HepG2 (cell line): ENCODE results near the gene C4orf54.

Source experiments
- CEBPZ ChIP-seq: IDR thresholded peaks from 2 replicates; pipeline ENCODE4 v1.6.1; 2012; ENCODE audit warnings: low read length, improper control_type of control experiment
- CHD2 ChIP-seq: IDR thresholded peaks from 2 replicates; pipeline ENCODE4 v1.6.1; 2011; ENCODE audit warnings: low read depth, low read length, improper control_type of control experiment
- CTCF ChIP-seq: sonication (generic); formaldehyde crosslinking; IDR thresholded peaks from 2 replicates; pipeline ENCODE4 v1.5.0; 2020; ENCODE audit warnings: mild to moderate bottlenecking, missing genetic modification reagents, moderate library complexity
- EP300 ChIP-seq, 3 experiments: sonication (generic) in 1 of 3; formaldehyde crosslinking in 1 of 3; IDR thresholded peaks; 2 replicates each; pipeline versions ENCODE4 v1.5.1 to v1.6.1; 2011 to 2020; ENCODE audit warnings: low read depth in 2 of 3, low read length in 2 of 3, borderline replicate concordance in 1 of 3, improper control_type of control experiment in 1 of 3, mild to moderate bottlenecking in 1 of 3, missing genetic modification reagents in 1 of 3, moderate library complexity in 1 of 3
- GZF1 ChIP-seq: sonication (generic); formaldehyde crosslinking; IDR thresholded peaks from 2 replicates; pipeline ENCODE4 v1.5.1; 2020; ENCODE audit warnings: mild to moderate bottlenecking, missing genetic modification reagents
- NCOA2 ChIP-seq: sonication (generic); formaldehyde crosslinking; IDR thresholded peaks from 2 replicates; pipeline ENCODE4 v1.8.0; 2022; ENCODE audit warnings: inconsistent platforms
- NKX3-1 ChIP-seq: sonication (generic); formaldehyde crosslinking; IDR thresholded peaks from 2 replicates; pipeline ENCODE4 v1.5.0; 2020; ENCODE audit warnings: missing genetic modification reagents
- POLR2AphosphoS5 ChIP-seq: IDR thresholded peaks from 2 replicates; pipeline ENCODE4 v1.6.1; 2012; ENCODE audit warnings: low read depth, low read length

- TF ChIP-seq CTCF (CRISPR knock-in tag) (no peak), GZF1 (no peak), CEBPZ (no peak), EP300 (IDR thresholded peaks at IDR 0.05; ENCODE audit: low read depth in 2 of 2, low read length in 2 of 2) (no peak), EP300 (CRISPR knock-in tag; IDR thresholded peaks at IDR 0.05; ENCODE audit: borderline replicate concordance) (no peak), NCOA2 (CRISPR knock-in tag) (no peak), CHD2 (no peak), POLR2AphosphoS5 (no peak), NKX3-1 (no peak)
These were observed 26.3 kb upstream of the C4orf54 start for GRCh38 chr4:99683895-99684294.
